ENCODE data around the gene PAX6. TPM values are rescaled to one million over a fixed set of nuclear protein-coding genes. Genes with fewer than 3 reads are reported as not detected.

The PAX6 gene
- total and polyA plus RNA-seq, 7 donors = 0.34 to 0.46 TPM; not detected in 5

DNA sequence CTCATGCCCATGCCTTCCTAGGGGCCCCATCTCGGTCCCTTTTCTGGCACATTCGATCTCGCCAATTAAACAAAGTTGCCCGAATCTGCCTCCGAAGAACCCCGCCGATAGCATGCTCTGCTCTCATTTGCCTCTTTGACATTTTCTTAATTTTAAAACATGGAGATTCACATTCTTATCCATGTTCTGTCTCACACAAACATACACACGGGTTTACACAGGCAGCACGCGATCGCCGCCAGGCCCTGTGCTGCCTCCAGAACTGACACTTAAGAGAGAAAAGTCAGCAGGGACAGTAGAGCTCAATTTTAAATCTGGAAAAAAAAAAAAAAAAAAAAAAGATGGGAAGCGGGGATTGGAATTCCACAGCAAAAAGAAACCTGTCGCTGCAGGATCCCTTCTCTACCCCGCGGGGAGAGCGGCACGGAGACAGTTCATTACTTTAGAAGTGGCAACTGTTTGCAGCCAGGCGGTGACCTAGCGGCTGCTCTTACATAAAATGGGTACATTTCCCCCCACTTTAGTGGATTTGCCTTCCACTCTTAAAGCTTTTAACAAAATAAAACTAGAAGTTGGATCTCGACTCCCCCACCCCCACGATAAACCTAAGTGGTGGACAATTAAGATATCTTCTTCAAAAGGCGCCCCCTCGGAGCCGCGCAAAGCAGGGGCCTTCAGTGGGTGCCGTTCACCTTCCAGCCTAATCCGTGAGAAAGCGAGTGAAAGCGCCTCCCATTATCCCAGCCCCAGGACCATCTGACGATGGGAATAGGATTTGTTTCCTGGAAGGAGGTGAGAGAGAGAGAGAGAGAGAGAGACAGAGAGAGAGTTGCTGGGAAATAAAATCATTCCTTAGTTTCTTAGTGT lies 13.7 kb downstream of the PAX6 start:
- peaks cover 0 to 28% (median 27%) of the 10 kb centered on the region in 4 donors for H3K4me1 ChIP-seq
- intact Hi-C loops (cut with DNase I) = no loop called here
- no peak for DNase-seq
- WGBS, 2 donors = 11 to 14% methylated on average over 31 of the region's 31 CpGs
- peaks cover 46 to 69% (median 58%) of the 10 kb centered on the region in 3 donors for H3K27me3 ChIP-seq
- TF ChIP-seq EP300 (IDR thresholded peaks at IDR 0.05) (no peak), CTCF (IDR thresholded peaks at IDR 0.05) (no peak), POLR2A (IDR thresholded peaks at IDR 0.05) (no peak), POLR2AphosphoS5 (IDR thresholded peaks at IDR 0.05) (no peak)
- no peak overlapping the region for H3K4me3 ChIP-seq
- no peaks in the 10 kb centered on the region for H3K9me3 ChIP-seq
- H3K36me3 ChIP-seq = no peaks in the 10 kb centered on the region
- no peak overlapping the region for H3K27ac ChIP-seq

DNA sequence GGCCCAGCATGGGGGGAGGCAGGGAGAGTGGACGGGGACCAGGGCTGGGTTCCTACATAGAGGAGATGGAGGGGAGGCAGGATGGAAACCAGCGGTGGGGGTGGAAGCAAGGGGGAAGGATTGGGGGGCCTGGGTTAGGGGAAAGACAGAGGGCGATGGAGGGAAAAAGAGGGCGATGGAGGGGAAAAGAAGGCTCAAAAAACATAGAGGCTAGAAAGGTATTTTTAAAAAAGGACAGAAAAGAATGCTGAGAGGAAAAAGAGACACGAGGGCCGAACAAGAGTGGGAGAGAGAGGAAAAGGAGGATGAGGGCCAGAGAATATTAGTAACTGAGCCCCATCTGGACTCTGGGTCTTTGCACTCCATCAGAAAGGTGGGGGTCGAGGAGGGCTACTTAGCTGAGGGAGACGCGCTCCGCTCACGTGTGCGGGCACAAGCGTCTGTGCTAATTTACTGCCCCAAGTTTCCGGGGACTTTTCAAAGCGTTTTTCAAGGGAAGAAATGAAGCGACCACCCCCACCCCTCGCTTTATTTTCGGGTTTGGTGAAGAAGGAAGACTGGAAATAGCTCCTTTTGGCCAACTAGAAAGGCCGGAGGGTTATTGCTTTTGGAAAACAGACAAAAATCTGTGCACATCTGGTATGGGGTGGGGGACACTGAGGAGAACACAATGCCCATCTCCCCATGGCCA lies 14.5 kb downstream of the PAX6 start:
- Histone ChIP-seq H3K4me1 (peaks cover 0 to 31% (median 27%) of the 10 kb centered on the region in 4 donors), H3K27ac (no peak overlapping the region), H3K27me3 (peaks cover 39 to 61% (median 50%) of the 10 kb centered on the region in 3 donors), H3K4me3 (no peak overlapping the region), H3K36me3 (no peaks in the 10 kb centered on the region), H3K9me3 (no peaks in the 10 kb centered on the region)
- WGBS, 2 donors = 12 to 22% methylated on average over 19 of the region's 19 CpGs
- intact Hi-C loops (cut with DNase I) = no loop called here
- DNase-seq = no peak
- no peak for TF ChIP-seq CTCF (IDR thresholded peaks at IDR 0.05)
- no peak for TF ChIP-seq EP300 (IDR thresholded peaks at IDR 0.05)
- TF ChIP-seq POLR2A (IDR thresholded peaks at IDR 0.05) = no peak
- no peak for TF ChIP-seq POLR2AphosphoS5 (IDR thresholded peaks at IDR 0.05)

GRCh38 chr11:31795706-31796498 lies 15.2 kb downstream of the PAX6 start:
- peaks cover 0 to 31% (median 27%) of the 10 kb centered on the region in 4 donors for H3K4me1 ChIP-seq
- H3K27ac ChIP-seq = no peak overlapping the region
- intact Hi-C loops (cut with DNase I) = no loop called here
- TF ChIP-seq POLR2AphosphoS5 (IDR thresholded peaks at IDR 0.05) (no peak), EP300 (IDR thresholded peaks at IDR 0.05) (no peak), POLR2A (IDR thresholded peaks at IDR 0.05) (no peak), CTCF (IDR thresholded peaks at IDR 0.05) (no peak)
- H3K9me3 ChIP-seq = no peaks in the 10 kb centered on the region
- no peaks in the 10 kb centered on the region for H3K36me3 ChIP-seq
- H3K4me3 ChIP-seq = no peak overlapping the region
- H3K27me3 ChIP-seq = peaks cover 32 to 53% (median 43%) of the 10 kb centered on the region in 3 donors
- DNase-seq = no peak
- 45 to 63% methylated on average over 22 of the region's 22 CpGs for WGBS, 2 donors

DNA sequence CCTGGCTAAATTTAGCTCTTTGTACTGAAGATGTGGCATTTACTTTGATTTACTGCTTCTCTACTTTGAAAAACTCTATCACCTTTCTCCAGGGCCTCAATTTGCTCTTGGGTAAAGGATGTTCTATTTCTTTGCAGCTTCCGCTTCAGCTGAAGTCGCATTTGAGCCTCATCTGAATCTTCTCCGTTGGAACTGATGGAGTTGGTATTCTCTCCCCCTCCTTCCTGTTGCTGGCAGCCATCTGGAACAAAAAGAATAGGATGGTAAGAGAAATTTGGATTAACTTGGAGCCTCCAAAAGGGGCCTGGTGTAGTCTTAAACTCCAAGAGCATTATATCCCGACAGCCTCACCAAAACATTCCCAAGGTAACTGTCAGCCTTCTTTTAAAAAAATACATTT lies 16.6 kb downstream of the PAX6 start:
- Histone ChIP-seq H3K36me3 (no peaks in the 10 kb centered on the region), H3K27me3 (peaks cover 18 to 40% (median 29%) of the 10 kb centered on the region in 3 donors), H3K4me3 (no peak overlapping the region), H3K9me3 (no peaks in the 10 kb centered on the region), H3K27ac (no peak overlapping the region), H3K4me1 (peaks cover 0 to 28% (median 23%) of the 10 kb centered on the region in 4 donors)
- 78 to 82% methylated on average over 4 of the region's 4 CpGs for WGBS, 2 donors
- intact Hi-C loops (cut with DNase I) = no loop called here
- TF ChIP-seq EP300 (IDR thresholded peaks at IDR 0.05) (no peak), POLR2AphosphoS5 (IDR thresholded peaks at IDR 0.05) (no peak), POLR2A (IDR thresholded peaks at IDR 0.05) (no peak), CTCF (IDR thresholded peaks at IDR 0.05) (no peak)
- DNase-seq = no peak

Data from sigmoid colon (tissue), 7 donors.